Omental fat pad (tissue), 4 donors: ENCODE data around the gene PEDS1. TPM values are rescaled to one million over a fixed set of nuclear protein-coding genes. Genes with fewer than 3 reads are reported as not detected.

ENCODE experiments used
- ATAC-seq: fragments of 150-250 bp; one replicate; pipeline ENCODE4 v1.9.1; 2016; ENCODE audit warnings: mild to moderate bottlenecking, moderate library complexity; ENCODE audit not compliant: low FRiP score
- DNase-seq: peaks from one replicate; pipeline ENCODE4 v3.0.0-alpha.2; 2019; ENCODE audit warnings: low spot score
- CTCF ChIP-seq, 3 donors: fragments of 450-650 bp; IDR thresholded peaks; one replicate each; pipeline ENCODE4 v1.5.1; 2016 to 2017; ENCODE audit warnings: antibody characterized with exemption in 3 of 3, mild to moderate bottlenecking in 3 of 3, moderate library complexity in 2 of 3
- total RNA-seq, 4 donors: library from RNA; depleted of rRNA; stranded (reverse); fragments of >200 nt; gene quantifications; one replicate each; pipeline ENCODE4 v1.1.0, GENCODE V29; 2016

Gene PEDS1
- total RNA-seq, 4 donors from 2014 or later = 20.8 to 61.5 (median 29.0) TPM

GRCh38 chr20:50189681-50190250 is 36.2 kb upstream of the PEDS1 start:
- DNase-seq (no peak), ATAC-seq (peak; percentile 4)
- TF ChIP-seq CTCF (IDR thresholded peaks at IDR 0.05) = no peak

DNA sequence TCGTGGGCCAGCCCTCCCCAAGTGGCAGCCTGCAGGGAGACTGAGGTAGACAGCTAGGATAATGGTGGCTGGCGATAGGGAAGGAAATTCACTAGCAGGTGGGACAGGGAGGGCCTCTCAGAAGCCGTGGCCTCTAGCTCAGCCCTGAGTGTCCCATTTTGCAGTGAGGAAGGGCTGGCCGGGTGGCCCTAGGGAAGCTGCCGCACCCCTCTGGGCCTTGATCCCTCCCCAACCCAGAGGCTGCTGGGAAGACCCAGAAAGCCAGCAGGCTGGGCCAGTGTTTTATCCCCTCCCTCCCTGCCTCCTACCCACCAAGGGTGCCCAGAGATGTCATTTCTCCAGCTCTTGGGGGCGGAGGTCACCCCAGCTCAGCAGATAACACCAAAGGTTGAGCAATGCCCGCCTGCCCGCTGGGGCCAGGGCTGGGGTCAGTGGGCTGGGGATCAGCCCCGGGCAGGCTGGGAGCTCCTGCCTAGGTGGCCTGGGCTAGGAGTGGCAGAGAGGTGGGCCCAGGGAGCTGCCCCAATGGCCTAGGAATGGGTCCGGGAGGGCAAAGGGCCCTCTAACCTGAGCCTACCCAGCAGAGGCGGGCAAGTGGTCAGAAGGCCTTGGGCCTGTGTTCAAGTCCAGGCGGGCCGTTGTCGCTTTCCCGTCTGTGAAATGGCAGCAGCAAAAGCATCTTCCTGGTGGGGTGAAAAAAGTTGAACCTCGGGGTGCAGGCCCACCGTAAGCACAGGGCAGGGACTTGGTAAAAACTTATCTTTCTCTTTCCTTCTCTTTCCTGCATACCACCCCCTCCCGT is 35.6 kb upstream of the PEDS1 start:
- TF ChIP-seq CTCF (IDR thresholded peaks at IDR 0.05) = no peak
- DNase-seq = no peak
- no peak for ATAC-seq

DNA sequence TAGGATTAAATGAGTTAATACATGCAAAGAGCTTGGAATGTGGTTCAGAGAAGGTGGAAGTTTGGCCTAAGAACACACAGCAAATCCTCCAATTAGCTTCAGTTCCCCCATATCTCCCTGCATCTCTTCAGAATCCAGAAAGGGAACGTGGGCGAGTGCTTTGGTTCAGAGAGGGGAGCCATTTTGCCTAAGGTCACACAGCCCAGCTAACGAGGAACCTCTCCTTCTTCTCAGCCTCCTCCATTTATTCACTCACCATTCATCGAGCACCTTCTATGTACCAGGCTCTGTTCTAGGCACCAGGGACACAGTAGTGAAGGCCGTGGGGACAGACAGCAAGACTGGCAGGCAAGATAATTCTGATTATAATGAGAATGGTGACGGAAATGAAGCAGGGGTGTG is 34.8 kb upstream of the PEDS1 start:
- no peak for TF ChIP-seq CTCF (IDR thresholded peaks at IDR 0.05)
- DNase-seq (no peak), ATAC-seq (no peak)

- peak; percentile 8 for ATAC-seq
- TF ChIP-seq CTCF (IDR thresholded peaks at IDR 0.05) = no peak
- DNase-seq = no peak
These were observed 34.0 kb upstream of the PEDS1 start for GRCh38 chr20:50187403-50188051.

DNA sequence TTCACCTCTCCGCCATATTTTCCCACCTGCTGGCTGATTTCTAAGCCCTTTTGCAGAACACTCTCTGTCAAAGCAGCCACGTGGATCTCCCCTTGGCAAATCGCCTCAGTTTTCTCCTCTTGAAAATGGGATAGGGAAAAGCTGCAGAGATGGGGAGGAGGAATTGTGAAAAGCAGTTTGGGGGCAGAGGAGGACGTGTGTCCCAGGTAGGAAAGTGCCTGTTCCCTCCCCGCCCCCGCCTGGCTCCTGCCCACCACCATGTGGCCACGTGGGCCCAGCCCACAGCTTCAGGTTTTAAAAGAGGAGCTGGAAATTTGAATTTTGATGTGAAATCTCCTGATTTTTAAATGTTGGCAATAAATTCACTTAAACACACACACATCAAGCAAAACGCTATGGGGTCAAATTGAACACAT is 33.5 kb upstream of the PEDS1 start:
- DNase-seq (no peak), ATAC-seq (no peak)
- TF ChIP-seq CTCF (IDR thresholded peaks at IDR 0.05) = no peak

DNA sequence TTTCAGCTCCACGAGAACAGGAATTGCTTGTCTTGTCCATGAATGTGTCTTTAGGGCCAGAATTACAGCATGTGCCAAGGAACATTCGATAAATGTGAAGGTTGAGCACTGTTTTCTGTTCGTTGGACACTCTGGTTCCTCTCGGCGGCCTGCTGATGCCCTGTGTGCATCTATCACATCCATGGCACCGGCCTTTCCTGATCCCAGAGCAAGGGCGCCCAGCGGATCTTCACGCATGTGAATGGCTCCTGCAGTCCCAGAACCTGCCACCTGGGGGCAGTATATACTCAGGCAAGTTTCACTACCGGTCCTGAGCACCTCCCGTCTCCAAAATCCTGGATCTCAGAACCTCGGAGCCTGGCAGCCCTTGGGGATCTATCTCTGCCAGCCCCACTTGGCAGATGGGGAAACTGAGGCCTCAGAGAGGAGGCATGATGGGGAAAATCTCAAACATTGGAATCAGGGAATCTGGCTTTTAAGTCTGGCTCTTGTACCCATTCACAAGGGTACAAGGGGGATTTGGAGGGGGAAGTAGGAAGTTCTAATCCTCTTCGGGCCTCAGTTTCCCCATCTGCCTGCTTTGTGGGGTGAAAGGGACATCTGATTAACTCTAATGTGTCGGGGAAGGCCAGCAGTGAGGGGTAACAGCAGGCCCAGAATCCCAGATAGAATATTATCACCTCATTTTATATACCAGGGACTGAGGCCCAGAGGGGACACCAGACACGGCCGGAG is 32.8 kb upstream of the PEDS1 start:
- DNase-seq (peak; percentile 100), ATAC-seq (peak; percentile 23)
- TF ChIP-seq CTCF (IDR thresholded peaks at IDR 0.05) = peak in 2 of 3 donors; percentile 97 to 99
